GM18526 (cell line): ENCODE measurements around the gene HIBCH.

ENCODE experiments used
- POLR2A ChIP-seq: IDR thresholded peaks from 3 replicates; pipeline ENCODE4 v1.6.1; 2011; ENCODE audit not compliant: insufficient read length; ENCODE audit errors: extremely low read depth

HIBCH gene

DNA sequence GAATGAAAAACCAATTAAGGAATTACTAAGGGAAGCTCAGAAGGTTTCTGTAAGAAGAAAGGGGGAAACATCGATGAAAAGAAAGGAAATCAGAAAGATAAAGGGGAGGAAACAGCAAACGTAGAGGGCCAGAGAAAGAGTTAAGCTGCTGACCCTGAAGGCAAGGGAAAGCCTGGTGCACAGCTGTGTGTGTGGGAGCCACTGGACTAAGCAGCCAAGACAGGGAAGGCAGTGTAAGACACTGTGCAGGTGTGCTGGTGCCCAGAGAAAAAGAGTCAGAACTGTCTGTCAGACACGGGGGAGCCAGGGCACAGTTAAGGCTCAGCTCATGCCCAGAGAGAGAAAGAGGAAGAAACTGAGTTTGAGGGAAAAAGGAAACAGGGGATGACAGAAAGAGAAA is 104.0 kb downstream of the HIBCH start:
- TF ChIP-seq POLR2A: no peak

DNA sequence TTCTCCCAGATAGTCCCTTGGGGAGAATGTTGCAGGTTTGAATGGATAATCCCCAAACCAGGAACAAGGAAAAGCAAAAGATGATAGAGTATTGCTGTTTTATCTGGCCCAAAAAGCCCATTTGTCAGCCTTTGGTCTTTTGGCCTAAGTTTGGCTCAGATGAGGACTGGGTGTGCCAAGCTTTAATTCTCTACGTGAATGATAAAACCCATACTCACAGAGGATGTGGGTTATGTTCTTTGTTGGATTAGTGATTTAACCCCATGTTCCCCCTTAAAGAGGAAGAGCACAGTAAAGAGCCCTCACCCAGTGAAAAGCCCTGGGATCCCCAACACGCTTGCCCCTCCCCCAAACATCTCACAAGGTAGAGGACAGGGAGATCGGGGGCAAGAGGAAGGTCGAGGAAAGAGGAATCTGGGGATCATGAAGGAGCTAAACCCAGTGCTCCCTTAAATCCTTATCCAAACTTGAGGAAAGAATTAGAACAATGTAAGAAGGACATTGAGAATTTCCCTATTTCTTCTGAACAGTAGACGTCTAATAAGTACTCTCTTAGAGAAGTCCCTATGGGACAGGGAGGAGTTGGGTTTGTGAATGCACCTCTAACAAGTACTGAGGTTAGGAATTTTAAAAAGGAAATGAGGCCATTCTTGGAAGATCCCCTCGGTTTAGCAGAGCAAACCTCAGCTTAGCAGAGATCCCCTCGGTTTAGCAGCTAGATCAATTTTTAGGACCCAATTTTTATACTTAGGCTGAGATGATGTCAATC is 105.0 kb downstream of the HIBCH start:
- TF ChIP-seq POLR2A: no peak

DNA sequence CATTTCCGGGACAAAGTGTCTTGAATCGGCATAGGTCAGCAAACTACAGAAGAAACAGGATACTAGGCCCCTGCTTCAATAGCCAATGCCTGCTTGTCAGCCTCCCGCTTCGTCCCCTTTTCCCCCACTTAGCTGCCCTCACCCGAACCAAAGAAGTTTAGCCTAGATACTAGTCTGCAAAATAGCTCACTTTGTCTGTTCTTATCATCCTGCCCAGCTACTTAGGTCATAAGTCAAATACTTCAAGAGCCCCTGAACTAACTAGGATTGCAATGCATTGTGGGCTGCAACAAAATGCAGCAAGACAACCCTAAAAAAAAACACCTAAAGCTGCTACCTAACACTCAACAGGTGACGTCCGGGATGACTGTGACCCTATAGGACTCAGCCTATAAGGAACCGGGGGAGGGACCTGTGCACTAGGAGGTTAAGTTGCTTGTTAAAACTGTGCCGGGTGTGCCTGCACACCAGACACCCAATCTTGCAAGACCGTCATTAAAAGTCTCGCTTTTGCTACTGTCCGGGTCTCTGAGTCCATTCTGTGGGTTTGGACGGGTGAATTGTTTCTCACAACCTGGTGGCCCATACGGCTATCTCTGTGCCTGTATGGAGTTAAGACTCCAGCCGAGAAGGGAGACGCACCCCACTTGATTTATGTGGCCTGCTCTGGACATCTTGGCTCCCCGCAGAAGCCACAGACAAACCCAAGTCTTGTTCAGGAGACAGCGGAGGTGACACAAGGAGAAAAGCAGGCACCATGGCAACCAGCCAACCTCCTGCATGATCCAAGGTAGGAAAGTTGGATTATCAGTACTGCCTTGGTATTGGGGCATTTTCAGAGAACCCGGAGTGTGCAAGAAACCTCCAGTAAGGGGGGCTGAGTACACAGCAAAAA is 105.9 kb downstream of the HIBCH start:
- TF ChIP-seq POLR2A: no peak

DNA sequence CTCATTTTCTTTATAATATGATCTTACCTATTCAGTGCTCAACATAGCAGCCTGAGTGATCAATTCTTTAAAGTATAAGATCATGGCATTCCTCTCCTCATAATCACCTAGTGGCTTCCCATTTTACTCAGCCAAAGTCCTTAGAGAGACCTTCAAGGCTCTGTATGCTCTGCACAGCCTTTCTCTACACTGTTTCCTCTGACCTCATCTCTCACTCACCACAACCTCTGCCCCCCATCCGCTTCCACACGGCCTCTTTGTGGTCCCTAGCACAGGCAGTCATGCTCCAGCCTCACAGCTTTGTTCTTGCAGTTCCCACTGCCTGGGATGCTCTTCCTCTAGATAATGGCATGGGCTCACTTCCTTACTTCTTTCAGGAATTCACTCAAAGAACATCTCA is 109.2 kb downstream of the HIBCH start:
- no peak for TF ChIP-seq POLR2A

GRCh38 chr2:190209559-190209958 is 110.1 kb downstream of the HIBCH start:
- TF ChIP-seq POLR2A: no peak

GRCh38 chr2:190207930-190208329 is 111.7 kb downstream of the HIBCH start:
- TF ChIP-seq POLR2A: no peak

GRCh38 chr2:190205657-190206056 is 114.0 kb downstream of the HIBCH start:
- no peak for TF ChIP-seq POLR2A

DNA sequence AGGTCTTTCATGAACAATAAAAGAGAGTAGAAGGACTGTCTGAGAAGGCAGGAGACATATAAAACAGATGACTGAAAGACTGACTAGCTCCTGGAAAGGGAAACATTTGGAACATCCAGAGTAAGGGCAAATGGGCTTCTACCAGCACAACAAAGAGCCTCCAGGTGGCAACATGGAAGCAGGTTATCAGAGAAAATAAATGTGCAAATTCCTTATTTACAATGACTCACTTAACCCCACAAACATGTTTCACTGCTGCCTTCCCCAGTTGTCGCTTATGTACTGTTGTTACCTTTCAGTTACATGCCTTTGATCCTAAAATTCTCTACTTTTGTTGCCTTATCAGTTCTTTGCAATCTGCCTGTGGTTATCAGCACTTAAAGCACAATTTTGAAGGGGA is 117.0 kb downstream of the HIBCH start:
- TF ChIP-seq POLR2A: no peak

GRCh38 chr2:190202018-190202417 is 117.6 kb downstream of the HIBCH start:
- no peak for TF ChIP-seq POLR2A

- TF ChIP-seq POLR2A: no peak
Observed at GRCh38 chr2:190200603-190201002, 119.0 kb downstream of the HIBCH start.

DNA sequence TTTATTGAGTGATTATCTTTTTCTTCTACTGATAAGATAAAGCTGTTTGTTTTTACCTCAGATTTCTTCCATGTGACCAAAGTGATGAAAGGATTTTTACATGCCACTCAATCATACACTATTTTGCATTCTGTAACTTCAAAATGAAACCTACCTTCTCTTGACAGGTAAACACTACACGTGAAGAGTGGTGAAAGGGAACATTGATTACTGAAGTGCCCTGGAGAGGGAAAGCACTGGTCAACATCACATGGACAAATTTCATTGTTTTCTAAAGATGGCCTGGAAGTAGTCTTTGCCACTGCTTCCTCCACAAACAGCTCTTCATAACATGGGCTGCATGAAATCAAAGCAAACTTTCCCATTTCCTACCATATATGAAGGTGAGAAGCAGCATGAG is 120.1 kb downstream of the HIBCH start:
- TF ChIP-seq POLR2A: no peak

- TF ChIP-seq POLR2A: no peak
Observed at GRCh38 chr2:190199109-190199508, 120.5 kb downstream of the HIBCH start.

DNA sequence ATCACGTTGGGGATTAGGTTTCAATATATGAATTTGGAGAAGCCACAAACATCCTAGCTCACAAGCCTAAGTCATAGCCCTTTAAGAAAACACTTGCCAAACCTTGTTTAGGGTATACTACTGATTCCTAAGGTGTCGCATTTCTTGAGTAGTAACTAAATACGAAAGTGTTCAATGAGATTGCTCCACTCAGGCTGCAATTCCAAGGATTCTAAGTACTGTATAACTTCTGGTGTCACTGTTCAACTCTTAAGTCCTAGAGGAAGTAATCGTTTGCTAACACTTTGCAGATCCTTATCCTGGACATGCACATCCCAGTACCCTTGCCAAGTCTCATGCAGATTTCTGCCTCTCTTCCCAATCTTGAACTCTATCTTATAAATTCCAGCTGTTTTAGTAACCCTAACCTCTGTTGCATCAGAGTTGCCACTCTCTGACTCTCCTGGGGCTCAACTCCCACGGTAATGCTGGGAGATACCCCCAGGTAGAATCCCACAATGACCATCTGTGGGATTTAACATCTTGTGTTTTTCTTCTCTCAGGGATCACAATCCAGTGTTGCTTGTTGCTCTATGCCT is 122.4 kb downstream of the HIBCH start:
- no peak for TF ChIP-seq POLR2A

- TF ChIP-seq POLR2A: no peak
Observed at GRCh38 chr2:190190507-190191162, 129.0 kb downstream of the HIBCH start.

GRCh38 chr2:190188289-190188688 is 131.3 kb downstream of the HIBCH start:
- TF ChIP-seq POLR2A: no peak
